ENCODE results near the gene FN3K.
"Not testable (repeated sequence)": the region's sequence is repeated elsewhere in the genome, so short reads cannot be mapped to it uniquely, and the experiment has no call there.

FN3K gene

GRCh38 chr17:82777778-82778375 is 42.5 kb downstream of the FN3K start:
- not testable (repeated sequence) for DNase-seq (ENCODE audit: low read depth, low spot score); H3K27me3 ChIP-seq (ENCODE audit: control insufficient read depth, insufficient read depth, low read length); H3K4me1 ChIP-seq (ENCODE audit: control insufficient read depth, insufficient read depth, low read length); H3K27ac ChIP-seq (ENCODE audit: low read length); H3K4me3 ChIP-seq (ENCODE audit: low read length); H3K9me3 ChIP-seq (ENCODE audit: control insufficient read depth, insufficient read depth, low read length)
- WGBS (ENCODE audit: insufficient coverage, insufficient read length): no CpG with 5 or more reads among the region's 21 CpGs
- peaks cover 15% of the 10 kb centered on the region for H3K36me3 ChIP-seq (ENCODE audit: control insufficient read depth, insufficient read depth, low read length)

- Histone ChIP-seq H3K4me1 (ENCODE audit: control insufficient read depth, insufficient read depth, low read length) (no peaks in the 10 kb centered on the region; the same call in 1 of the 2 replicates), H3K9me3 (ENCODE audit: control insufficient read depth, insufficient read depth, low read length) (no peaks in the 10 kb centered on the region), H3K36me3 (ENCODE audit: control insufficient read depth, insufficient read depth, low read length) (peaks cover 24% of the 10 kb centered on the region), H3K27ac (ENCODE audit: low read length) (no peak overlapping the region), H3K27me3 (ENCODE audit: control insufficient read depth, insufficient read depth, low read length) (no peaks in the 10 kb centered on the region), H3K4me3 (ENCODE audit: low read length) (no peak overlapping the region)
- no peak for DNase-seq (ENCODE audit: low read depth, low spot score)
- WGBS (ENCODE audit: insufficient coverage, insufficient read length): no CpG with 5 or more reads among the region's 23 CpGs
Measured at GRCh38 chr17:82779541-82779940, 44.1 kb downstream of the FN3K start.

GRCh38 chr17:82780195-82780594 is 44.8 kb downstream of the FN3K start:
- WGBS (ENCODE audit: insufficient coverage, insufficient read length): no CpG with 5 or more reads among the region's 12 CpGs
- H3K4me1 ChIP-seq (ENCODE audit: control insufficient read depth, insufficient read depth, low read length): no peaks in the 10 kb centered on the region; the same call in 1 of the 2 replicates
- peaks cover 26% of the 10 kb centered on the region for H3K36me3 ChIP-seq (ENCODE audit: control insufficient read depth, insufficient read depth, low read length)
- no peaks in the 10 kb centered on the region for H3K27me3 ChIP-seq (ENCODE audit: control insufficient read depth, insufficient read depth, low read length)
- no peaks in the 10 kb centered on the region for H3K9me3 ChIP-seq (ENCODE audit: control insufficient read depth, insufficient read depth, low read length)
- H3K4me3 ChIP-seq (ENCODE audit: low read length): no peak overlapping the region
- no peak for DNase-seq (ENCODE audit: low read depth, low spot score)
- H3K27ac ChIP-seq (ENCODE audit: low read length): no peak overlapping the region

- Histone ChIP-seq H3K4me1 (ENCODE audit: control insufficient read depth, insufficient read depth, low read length) (no peaks in the 10 kb centered on the region; the same call in 1 of the 2 replicates), H3K27ac (ENCODE audit: low read length) (no peak overlapping the region), H3K27me3 (ENCODE audit: control insufficient read depth, insufficient read depth, low read length) (no peaks in the 10 kb centered on the region), H3K9me3 (ENCODE audit: control insufficient read depth, insufficient read depth, low read length) (no peaks in the 10 kb centered on the region), H3K36me3 (ENCODE audit: control insufficient read depth, insufficient read depth, low read length) (peaks cover 26% of the 10 kb centered on the region), H3K4me3 (ENCODE audit: low read length) (no peak overlapping the region)
- DNase-seq (ENCODE audit: low read depth, low spot score): no peak
- no CpG with 5 or more reads among the region's 27 CpGs for WGBS (ENCODE audit: insufficient coverage, insufficient read length)
Measured at GRCh38 chr17:82780971-82781893, 45.8 kb downstream of the FN3K start.

- H3K27me3 ChIP-seq (ENCODE audit: control insufficient read depth, insufficient read depth, low read length): no peaks in the 10 kb centered on the region
- no peak overlapping the region for H3K4me3 ChIP-seq (ENCODE audit: low read length)
- peak; percentile 37 for DNase-seq (ENCODE audit: low read depth, low spot score)
- no CpG with 5 or more reads among the region's 8 CpGs for WGBS (ENCODE audit: insufficient coverage, insufficient read length)
- H3K4me1 ChIP-seq (ENCODE audit: control insufficient read depth, insufficient read depth, low read length): no peaks in the 10 kb centered on the region; the same call in 1 of the 2 replicates
- H3K36me3 ChIP-seq (ENCODE audit: control insufficient read depth, insufficient read depth, low read length): peaks cover 23% of the 10 kb centered on the region
- H3K9me3 ChIP-seq (ENCODE audit: control insufficient read depth, insufficient read depth, low read length): no peaks in the 10 kb centered on the region
- H3K27ac ChIP-seq (ENCODE audit: low read length): no peak overlapping the region
Measured at GRCh38 chr17:82781894-82782274, 46.5 kb downstream of the FN3K start.

- no CpG with 5 or more reads among the region's 42 CpGs for WGBS (ENCODE audit: insufficient coverage, insufficient read length)
- H3K4me1 ChIP-seq (ENCODE audit: control insufficient read depth, insufficient read depth, low read length): no peaks in the 10 kb centered on the region; the same call in 1 of the 2 replicates
- no peak for DNase-seq (ENCODE audit: low read depth, low spot score)
- H3K27ac ChIP-seq (ENCODE audit: low read length): no peak overlapping the region
- no peaks in the 10 kb centered on the region for H3K27me3 ChIP-seq (ENCODE audit: control insufficient read depth, insufficient read depth, low read length)
- no peaks in the 10 kb centered on the region for H3K9me3 ChIP-seq (ENCODE audit: control insufficient read depth, insufficient read depth, low read length)
- peaks cover 23% of the 10 kb centered on the region for H3K36me3 ChIP-seq (ENCODE audit: control insufficient read depth, insufficient read depth, low read length)
- H3K4me3 ChIP-seq (ENCODE audit: low read length): no peak overlapping the region
Measured at GRCh38 chr17:82782657-82783207, 47.3 kb downstream of the FN3K start.

- Histone ChIP-seq H3K9me3 (ENCODE audit: control insufficient read depth, insufficient read depth, low read length) (no peaks in the 10 kb centered on the region), H3K4me3 (ENCODE audit: low read length) (no peak overlapping the region), H3K27ac (ENCODE audit: low read length) (no peak overlapping the region), H3K4me1 (ENCODE audit: control insufficient read depth, insufficient read depth, low read length) (no peaks in the 10 kb centered on the region; the same call in 1 of the 2 replicates), H3K27me3 (ENCODE audit: control insufficient read depth, insufficient read depth, low read length) (no peaks in the 10 kb centered on the region), H3K36me3 (ENCODE audit: control insufficient read depth, insufficient read depth, low read length) (peaks cover 23% of the 10 kb centered on the region)
- no peak for DNase-seq (ENCODE audit: low read depth, low spot score)
- WGBS (ENCODE audit: insufficient coverage, insufficient read length): no CpG with 5 or more reads among the region's 18 CpGs
Measured at GRCh38 chr17:82783498-82783897, 48.1 kb downstream of the FN3K start.

- peaks cover 21% of the 10 kb centered on the region for H3K36me3 ChIP-seq (ENCODE audit: control insufficient read depth, insufficient read depth, low read length)
- H3K9me3 ChIP-seq (ENCODE audit: control insufficient read depth, insufficient read depth, low read length); H3K27ac ChIP-seq (ENCODE audit: low read length); H3K4me1 ChIP-seq (ENCODE audit: control insufficient read depth, insufficient read depth, low read length); H3K27me3 ChIP-seq (ENCODE audit: control insufficient read depth, insufficient read depth, low read length); H3K4me3 ChIP-seq (ENCODE audit: low read length); DNase-seq (ENCODE audit: low read depth, low spot score): not testable (repeated sequence)
- WGBS (ENCODE audit: insufficient coverage, insufficient read length): no CpG with 5 or more reads among the region's 16 CpGs
Measured at GRCh38 chr17:82785581-82785980, 50.2 kb downstream of the FN3K start.

- WGBS (ENCODE audit: insufficient coverage, insufficient read length): no CpG with 5 or more reads among the region's 10 CpGs
- Histone ChIP-seq H3K36me3 (ENCODE audit: control insufficient read depth, insufficient read depth, low read length) (peaks cover 21% of the 10 kb centered on the region), H3K27me3 (ENCODE audit: control insufficient read depth, insufficient read depth, low read length) (no peaks in the 10 kb centered on the region), H3K4me3 (ENCODE audit: low read length) (no peak overlapping the region), H3K9me3 (ENCODE audit: control insufficient read depth, insufficient read depth, low read length) (no peaks in the 10 kb centered on the region), H3K27ac (ENCODE audit: low read length) (no peak overlapping the region), H3K4me1 (ENCODE audit: control insufficient read depth, insufficient read depth, low read length) (no peaks in the 10 kb centered on the region; the same call in 1 of the 2 replicates)
- no peak for DNase-seq (ENCODE audit: low read depth, low spot score)
Measured at GRCh38 chr17:82786427-82786826, 51.0 kb downstream of the FN3K start.

GRCh38 chr17:82787081-82787848 is 51.9 kb downstream of the FN3K start:
- DNase-seq (ENCODE audit: low read depth, low spot score): no peak
- no peaks in the 10 kb centered on the region; the same call in 1 of the 2 replicates for H3K4me1 ChIP-seq (ENCODE audit: control insufficient read depth, insufficient read depth, low read length)
- no peak overlapping the region for H3K4me3 ChIP-seq (ENCODE audit: low read length)
- no CpG with 5 or more reads among the region's 27 CpGs for WGBS (ENCODE audit: insufficient coverage, insufficient read length)
- no peak overlapping the region for H3K27ac ChIP-seq (ENCODE audit: low read length)
- H3K36me3 ChIP-seq (ENCODE audit: control insufficient read depth, insufficient read depth, low read length): peaks cover 18% of the 10 kb centered on the region
- H3K9me3 ChIP-seq (ENCODE audit: control insufficient read depth, insufficient read depth, low read length): no peaks in the 10 kb centered on the region
- no peaks in the 10 kb centered on the region for H3K27me3 ChIP-seq (ENCODE audit: control insufficient read depth, insufficient read depth, low read length)
